PFSK-1 (cell line): ENCODE results near the gene VILL.

Experiments used
- POLR2AphosphoS5 ChIP-seq: IDR thresholded peaks from 2 replicates; pipeline ENCODE4 v1.6.1; 2012; ENCODE audit warnings: low read depth, mild to moderate bottlenecking, control low read depth, low read length, moderate library complexity
- SIN3A ChIP-seq: IDR thresholded peaks from 2 replicates; pipeline ENCODE4 v1.6.1; 2012; ENCODE audit warnings: mild to moderate bottlenecking, low read length, moderate library complexity, borderline replicate concordance; ENCODE audit not compliant: insufficient read depth
- TAF1 ChIP-seq: IDR thresholded peaks from 2 replicates; pipeline ENCODE4 v1.6.1; 2012; ENCODE audit warnings: low read length, control low read depth, borderline replicate concordance; ENCODE audit not compliant: insufficient read depth
- TF ChIP-seq, protein P1 (sequence below), 2 experiments: IDR thresholded peaks; 2 replicates each; pipeline versions ENCODE4 v1.6.1 to v1.8.0; 2011 to 2012; ENCODE audit warnings: low read depth in 2 of 2, low read length in 2 of 2, control low read depth in 1 of 2, inconsistent platforms in 1 of 2, mild to moderate bottlenecking in 1 of 2, moderate library complexity in 1 of 2; ENCODE audit not compliant: insufficient read depth in 1 of 2

DNA sequence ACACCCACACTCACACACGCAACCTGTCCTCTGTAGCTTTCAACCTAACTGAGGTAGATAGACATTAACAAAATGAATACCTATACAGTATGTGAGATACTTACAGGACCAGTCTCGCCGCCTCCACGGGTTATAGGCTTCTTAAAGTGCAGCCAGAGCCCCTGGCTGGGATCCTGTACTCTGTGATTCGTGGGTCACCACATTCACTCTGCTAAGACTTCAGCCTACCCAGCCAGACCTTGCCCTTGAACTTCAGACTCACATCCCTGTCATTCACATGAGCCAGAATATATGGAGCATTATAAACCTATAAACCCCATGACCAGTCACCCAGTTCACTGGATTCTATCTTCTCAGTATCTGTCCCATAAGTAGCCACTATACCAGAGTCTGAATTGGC is 49.8 kb downstream of the VILL start:
- no peak for TF ChIP-seq POLR2AphosphoS5
- TF ChIP-seq TAF1: no peak
- TF ChIP-seq, protein P1, sequence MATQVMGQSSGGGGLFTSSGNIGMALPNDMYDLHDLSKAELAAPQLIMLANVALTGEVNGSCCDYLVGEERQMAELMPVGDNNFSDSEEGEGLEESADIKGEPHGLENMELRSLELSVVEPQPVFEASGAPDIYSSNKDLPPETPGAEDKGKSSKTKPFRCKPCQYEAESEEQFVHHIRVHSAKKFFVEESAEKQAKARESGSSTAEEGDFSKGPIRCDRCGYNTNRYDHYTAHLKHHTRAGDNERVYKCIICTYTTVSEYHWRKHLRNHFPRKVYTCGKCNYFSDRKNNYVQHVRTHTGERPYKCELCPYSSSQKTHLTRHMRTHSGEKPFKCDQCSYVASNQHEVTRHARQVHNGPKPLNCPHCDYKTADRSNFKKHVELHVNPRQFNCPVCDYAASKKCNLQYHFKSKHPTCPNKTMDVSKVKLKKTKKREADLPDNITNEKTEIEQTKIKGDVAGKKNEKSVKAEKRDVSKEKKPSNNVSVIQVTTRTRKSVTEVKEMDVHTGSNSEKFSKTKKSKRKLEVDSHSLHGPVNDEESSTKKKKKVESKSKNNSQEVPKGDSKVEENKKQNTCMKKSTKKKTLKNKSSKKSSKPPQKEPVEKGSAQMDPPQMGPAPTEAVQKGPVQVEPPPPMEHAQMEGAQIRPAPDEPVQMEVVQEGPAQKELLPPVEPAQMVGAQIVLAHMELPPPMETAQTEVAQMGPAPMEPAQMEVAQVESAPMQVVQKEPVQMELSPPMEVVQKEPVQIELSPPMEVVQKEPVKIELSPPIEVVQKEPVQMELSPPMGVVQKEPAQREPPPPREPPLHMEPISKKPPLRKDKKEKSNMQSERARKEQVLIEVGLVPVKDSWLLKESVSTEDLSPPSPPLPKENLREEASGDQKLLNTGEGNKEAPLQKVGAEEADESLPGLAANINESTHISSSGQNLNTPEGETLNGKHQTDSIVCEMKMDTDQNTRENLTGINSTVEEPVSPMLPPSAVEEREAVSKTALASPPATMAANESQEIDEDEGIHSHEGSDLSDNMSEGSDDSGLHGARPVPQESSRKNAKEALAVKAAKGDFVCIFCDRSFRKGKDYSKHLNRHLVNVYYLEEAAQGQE (IDR thresholded peaks at IDR 0.05; ENCODE audit: insufficient read depth in 1 of 2, low read depth in 2 of 2, low read length in 2 of 2): no peak
- TF ChIP-seq SIN3A: no peak
